WTC11 (cell line): ENCODE data around the gene LYVE1.

ENCODE experiments used
- ATF1 ChIP-seq: sonication (generic); formaldehyde crosslinking; IDR thresholded peaks from 2 replicates; pipeline ENCODE4 v1.8.1; 2023; ENCODE audit warnings: mild to moderate bottlenecking, moderate library complexity, missing genetic modification reagents
- CTCF ChIP-seq: fragments of 200-600 bp; IDR thresholded peaks from 2 replicates; pipeline ENCODE4 v1.8.0; 2022; ENCODE audit warnings: antibody characterized with exemption
- JUN ChIP-seq: sonication (generic); formaldehyde crosslinking; IDR thresholded peaks from 2 replicates; pipeline ENCODE4 v1.8.0; 2023; ENCODE audit warnings: mild to moderate bottlenecking, missing genetic modification reagents
- TF ChIP-seq, protein P1 (sequence below): sonication (generic); formaldehyde crosslinking; IDR thresholded peaks from 2 replicates; pipeline ENCODE4 v1.8.1; 2023; ENCODE audit warnings: mild to moderate bottlenecking, missing genetic modification reagents, moderate library complexity
- TF ChIP-seq, protein P2 (sequence below): sonication (generic); formaldehyde crosslinking; IDR thresholded peaks from 2 replicates; pipeline ENCODE4 v1.8.0; 2022; ENCODE audit warnings: mild to moderate bottlenecking, missing genetic modification reagents

DNA sequence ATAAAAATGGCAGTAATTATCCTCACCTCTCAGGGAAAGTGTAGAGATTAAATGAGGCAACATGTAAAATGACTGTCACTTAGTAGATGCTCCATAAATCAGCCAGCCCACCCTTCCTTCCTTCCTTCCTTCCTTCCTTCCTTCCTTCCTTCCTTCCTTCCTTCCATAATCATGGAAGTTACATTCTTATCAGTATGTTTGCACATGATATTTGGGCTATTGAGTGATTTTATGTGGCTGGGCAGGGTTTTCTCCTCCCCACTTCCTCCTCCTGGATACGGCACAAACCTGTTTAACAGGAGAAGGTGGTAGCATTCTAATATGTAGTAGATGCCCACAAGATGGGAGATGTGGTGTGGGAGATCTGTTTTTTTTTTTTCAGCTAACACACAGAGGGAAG is 11.9 kb downstream of the LYVE1 start:
- TF ChIP-seq, protein P1, sequence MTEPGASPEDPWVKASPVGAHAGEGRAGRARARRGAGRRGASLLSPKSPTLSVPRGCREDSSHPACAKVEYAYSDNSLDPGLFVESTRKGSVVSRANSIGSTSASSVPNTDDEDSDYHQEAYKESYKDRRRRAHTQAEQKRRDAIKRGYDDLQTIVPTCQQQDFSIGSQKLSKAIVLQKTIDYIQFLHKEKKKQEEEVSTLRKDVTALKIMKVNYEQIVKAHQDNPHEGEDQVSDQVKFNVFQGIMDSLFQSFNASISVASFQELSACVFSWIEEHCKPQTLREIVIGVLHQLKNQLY, result no peak
- TF ChIP-seq, protein P2, sequence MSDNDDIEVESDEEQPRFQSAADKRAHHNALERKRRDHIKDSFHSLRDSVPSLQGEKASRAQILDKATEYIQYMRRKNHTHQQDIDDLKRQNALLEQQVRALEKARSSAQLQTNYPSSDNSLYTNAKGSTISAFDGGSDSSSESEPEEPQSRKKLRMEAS (CRISPR knock-in tag), result no peak
- TF ChIP-seq CTCF (no peak), JUN (CRISPR knock-in tag) (no peak), ATF1 (CRISPR knock-in tag) (no peak)
